GM21528 (cell line): Measurements from ENCODE around the gene DPYD.
"Not testable (repeated sequence)": the region's sequence is repeated elsewhere in the genome, so short reads cannot be mapped to it uniquely, and the experiment has no call there.

Source experiments
- ATAC-seq: cut with Tn5 transposase; IDR thresholded peaks from one replicate; pipeline ENCODE4 v1.9.1; 2021; ENCODE audit warnings: mild to moderate bottlenecking, moderate library complexity; ENCODE audit not compliant: unreplicated experiment, low FRiP score

Gene DPYD

GRCh38 chr1:97252925-97253324 lies 667.9 kb downstream of the DPYD start:
- no peak for ATAC-seq

GRCh38 chr1:97252076-97252475 lies 668.8 kb downstream of the DPYD start:
- no peak for ATAC-seq

GRCh38 chr1:97247196-97247595 lies 673.6 kb downstream of the DPYD start:
- ATAC-seq: no peak

- ATAC-seq: no peak
Observed at GRCh38 chr1:97245682-97246081, 675.2 kb downstream of the DPYD start.

GRCh38 chr1:97245026-97245425 lies 675.8 kb downstream of the DPYD start:
- no peak for ATAC-seq

GRCh38 chr1:97243973-97244560 lies 676.8 kb downstream of the DPYD start:
- no peak for ATAC-seq

- no peak for ATAC-seq
Observed at GRCh38 chr1:97238816-97239215, 682.0 kb downstream of the DPYD start.

GRCh38 chr1:97231354-97231753 lies 689.5 kb downstream of the DPYD start:
- not testable (repeated sequence) for ATAC-seq

GRCh38 chr1:97212671-97213070 lies 708.2 kb downstream of the DPYD start:
- no peak for ATAC-seq

- ATAC-seq: no peak
Observed at GRCh38 chr1:97210307-97210706, 710.5 kb downstream of the DPYD start.

- no peak for ATAC-seq
Observed at GRCh38 chr1:97209381-97209957, 711.4 kb downstream of the DPYD start.

GRCh38 chr1:97207868-97208267 lies 713.0 kb downstream of the DPYD start:
- ATAC-seq: no peak

- ATAC-seq: no peak
Observed at GRCh38 chr1:97204468-97204867, 716.4 kb downstream of the DPYD start.

- ATAC-seq: no peak
Observed at GRCh38 chr1:97202481-97203380, 718.1 kb downstream of the DPYD start.

- no peak for ATAC-seq
Observed at GRCh38 chr1:97201641-97202040, 719.2 kb downstream of the DPYD start.

- no peak for ATAC-seq
Observed at GRCh38 chr1:97200595-97200994, 720.2 kb downstream of the DPYD start.

GRCh38 chr1:97196825-97197516 lies 723.9 kb downstream of the DPYD start:
- no peak for ATAC-seq

GRCh38 chr1:97192872-97193572 lies 727.8 kb downstream of the DPYD start:
- ATAC-seq: no peak

GRCh38 chr1:97190326-97190725 lies 730.5 kb downstream of the DPYD start:
- no peak for ATAC-seq

GRCh38 chr1:97186381-97186780 lies 734.5 kb downstream of the DPYD start:
- no peak for ATAC-seq
